Eye (tissue), 1 donor: ENCODE measurements around the gene FRG2C.
"Not testable (repeated sequence)": the region's sequence is repeated elsewhere in the genome, so short reads cannot be mapped to it uniquely, and the experiment has no call there.

Source experiments
- DNase-seq: peaks from one replicate; pipeline ENCODE4 v3.0.0-alpha.2; 2015

FRG2C gene

GRCh38 chr3:75664028-75664427 is at the start of gene FRG2C:
TSS of gene FRG2C (plus strand) at chr3:75664328. CDS start at chr3:75664380, 52 bp downstream.
- not testable (repeated sequence) for DNase-seq

GRCh38 chr3:75618666-75619305 is 45.3 kb upstream of the FRG2C start:
- DNase-seq: peak; percentile 83

GRCh38 chr3:75619481-75620031 is 44.6 kb upstream of the FRG2C start:
- peak; percentile 54 for DNase-seq

- DNase-seq: not testable (repeated sequence)
Observed at GRCh38 chr3:75621772-75622171, 42.4 kb upstream of the FRG2C start.

- DNase-seq: not testable (repeated sequence)
Observed at GRCh38 chr3:75623656-75624055, 40.5 kb upstream of the FRG2C start.

- DNase-seq: not testable (repeated sequence)
Observed at GRCh38 chr3:75630887-75631535, 33.1 kb upstream of the FRG2C start.

GRCh38 chr3:75631541-75631940 is 32.6 kb upstream of the FRG2C start:
- DNase-seq: no peak

GRCh38 chr3:75638947-75639346 is 25.2 kb upstream of the FRG2C start:
- not testable (repeated sequence) for DNase-seq

- peak; percentile 95 for DNase-seq
Observed at GRCh38 chr3:75641107-75641517, 23.0 kb upstream of the FRG2C start.

- DNase-seq: peak; percentile 77
Observed at GRCh38 chr3:75643031-75643800, 20.9 kb upstream of the FRG2C start.

GRCh38 chr3:75645548-75645947 is 18.6 kb upstream of the FRG2C start:
- not testable (repeated sequence) for DNase-seq

GRCh38 chr3:75650191-75650590 is 13.9 kb upstream of the FRG2C start:
- no peak for DNase-seq

- peak; percentile 56 for DNase-seq
Observed at GRCh38 chr3:75655101-75655904, 8.8 kb upstream of the FRG2C start.

- peak; percentile 55 for DNase-seq
Observed at GRCh38 chr3:75655956-75656355, 8.2 kb upstream of the FRG2C start.

GRCh38 chr3:75658411-75659107 is 5.6 kb upstream of the FRG2C start:
- peak; percentile 67 for DNase-seq

- not testable (repeated sequence) for DNase-seq
Observed at GRCh38 chr3:75659108-75659433, 5.1 kb upstream of the FRG2C start.

- not testable (repeated sequence) for DNase-seq
Observed at GRCh38 chr3:75665626-75666025, 1.5 kb downstream of the FRG2C start.

GRCh38 chr3:75667757-75668701 is 3.9 kb downstream of the FRG2C start:
- peak; percentile 61 for DNase-seq

- DNase-seq: not testable (repeated sequence)
Observed at GRCh38 chr3:75668759-75669347, 4.7 kb downstream of the FRG2C start.
